NCI-H748 (cell line): ENCODE data around the gene CFAP141.
"Not testable (repeated sequence)": the region's sequence is repeated elsewhere in the genome, so short reads cannot be mapped to it uniquely, and the experiment has no call there.

Experiments used
- DNase-seq: peaks from one replicate; lab custom pipeline; 2025; ENCODE audit not compliant: unreplicated experiment; lab: John Stamatoyannopoulos, UW

CFAP141 gene

DNA sequence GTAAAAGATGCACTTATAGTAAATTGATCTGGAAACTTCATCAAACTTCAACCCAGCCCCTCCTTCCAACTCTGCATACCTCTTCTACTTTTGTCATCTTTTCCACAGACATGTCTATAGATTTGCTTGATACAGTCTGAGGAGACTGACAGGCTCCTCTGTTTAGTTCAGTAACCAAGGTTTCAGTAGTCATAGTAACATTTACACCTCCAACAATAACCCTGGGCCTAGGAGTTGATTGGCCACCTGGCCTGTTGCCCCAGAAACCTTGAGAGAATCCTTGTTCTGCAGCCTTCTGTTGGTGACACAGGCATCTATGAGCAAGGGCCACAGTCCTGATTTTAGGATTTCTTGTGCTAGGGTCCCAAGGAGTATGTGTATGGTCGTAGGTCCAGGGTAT is at the start of gene CFAP141:
CFAP141 (minus strand) TSS at position 138 of the 400 bp plus-strand sequence; CDS start at position 112, 26 bp downstream.
- DNase-seq, result peak; percentile 55

DNA sequence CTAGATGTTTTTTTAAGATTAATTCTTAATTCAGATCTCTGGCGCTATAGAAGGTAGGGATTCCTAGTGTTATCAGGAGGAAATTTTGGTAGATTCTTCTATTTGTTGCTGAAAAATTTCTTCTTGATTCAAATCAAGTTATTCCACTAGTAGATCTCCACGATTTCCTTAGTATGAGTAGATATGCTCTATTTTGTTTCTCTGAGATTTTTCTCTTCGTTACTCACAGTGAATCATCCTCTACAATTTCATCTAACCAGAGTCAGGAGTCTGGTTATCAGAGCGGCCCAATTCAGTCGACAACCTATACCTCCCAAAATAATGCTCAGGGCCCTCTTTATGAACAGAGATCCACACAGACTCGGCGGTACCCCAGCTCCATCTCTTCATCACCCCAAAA is 47.5 kb upstream of the CFAP141 start:
- no peak for DNase-seq

DNA sequence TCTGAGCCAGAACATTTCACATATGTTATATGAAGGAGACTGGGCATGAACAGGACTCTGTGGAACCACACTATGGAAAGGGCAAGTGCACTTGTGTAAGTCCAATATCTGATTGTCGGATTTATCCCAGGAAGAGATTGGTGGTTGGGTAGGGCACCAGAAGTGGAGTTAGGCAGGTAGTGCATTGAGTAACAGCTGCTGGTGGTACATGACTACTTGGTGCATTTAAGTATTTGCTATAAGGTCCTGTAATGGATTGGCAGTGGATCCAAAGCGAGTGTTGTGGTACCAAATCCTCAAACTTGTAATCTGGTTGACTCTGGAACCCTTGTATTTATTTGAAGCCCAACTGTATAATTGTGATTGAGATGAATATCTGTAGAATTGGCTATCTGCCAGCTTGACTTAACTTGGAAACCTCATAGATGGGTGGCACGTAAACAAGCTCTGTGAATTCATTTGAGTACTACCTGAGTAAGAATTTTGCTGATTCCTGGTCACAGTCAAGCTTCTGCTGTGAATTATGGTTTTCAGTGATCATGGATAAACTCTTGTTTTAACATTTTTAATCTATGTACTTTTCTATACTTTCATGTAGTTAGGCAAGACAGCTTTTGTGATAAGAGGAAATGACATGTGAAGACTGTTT is 35.7 kb upstream of the CFAP141 start:
- peak; percentile 3 for DNase-seq

DNA sequence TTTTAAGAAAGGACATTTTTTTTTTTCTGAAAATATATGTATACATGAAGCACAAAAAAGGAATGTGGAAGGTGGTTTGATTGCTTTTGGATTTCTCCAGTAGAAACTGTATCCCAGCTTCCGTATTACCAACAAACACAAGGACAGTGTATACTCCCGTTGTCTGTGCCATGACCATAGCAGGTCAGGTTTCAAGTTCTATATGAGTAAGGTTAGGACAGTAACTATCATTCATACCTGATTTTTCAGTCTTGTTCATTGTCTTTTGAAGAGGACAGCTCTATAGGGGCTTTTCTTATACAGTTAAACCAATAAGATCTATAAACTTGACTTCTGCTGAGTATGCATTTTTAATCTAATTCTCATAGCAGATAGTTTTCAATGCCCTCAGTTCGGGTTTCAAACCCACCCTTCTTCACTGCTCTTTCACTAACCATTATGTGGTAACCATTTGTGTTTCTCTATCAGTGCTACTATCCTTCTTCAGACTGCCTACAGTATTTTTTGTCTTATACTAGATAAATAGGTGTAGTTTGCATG is 34.2 kb upstream of the CFAP141 start:
- no peak for DNase-seq

DNA sequence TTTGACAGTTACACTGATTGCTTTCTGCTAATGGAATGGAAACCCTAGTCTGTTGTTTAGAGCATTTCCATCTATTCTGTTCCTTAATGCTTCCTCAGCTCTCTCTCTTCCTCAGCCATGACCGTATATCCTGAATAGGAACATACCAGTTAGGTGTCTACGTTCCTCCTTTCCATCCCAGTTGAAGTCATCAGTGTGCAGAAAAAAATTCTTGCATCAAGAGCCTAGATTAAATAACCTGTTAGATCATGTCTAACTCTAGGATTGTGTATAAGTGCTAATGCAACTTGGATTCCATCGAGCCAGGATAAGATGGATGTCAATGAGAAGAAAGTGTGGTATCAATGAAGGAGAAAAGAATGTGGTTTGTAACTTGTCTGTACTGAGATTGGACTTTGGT is 33.4 kb upstream of the CFAP141 start:
- no peak for DNase-seq

DNA sequence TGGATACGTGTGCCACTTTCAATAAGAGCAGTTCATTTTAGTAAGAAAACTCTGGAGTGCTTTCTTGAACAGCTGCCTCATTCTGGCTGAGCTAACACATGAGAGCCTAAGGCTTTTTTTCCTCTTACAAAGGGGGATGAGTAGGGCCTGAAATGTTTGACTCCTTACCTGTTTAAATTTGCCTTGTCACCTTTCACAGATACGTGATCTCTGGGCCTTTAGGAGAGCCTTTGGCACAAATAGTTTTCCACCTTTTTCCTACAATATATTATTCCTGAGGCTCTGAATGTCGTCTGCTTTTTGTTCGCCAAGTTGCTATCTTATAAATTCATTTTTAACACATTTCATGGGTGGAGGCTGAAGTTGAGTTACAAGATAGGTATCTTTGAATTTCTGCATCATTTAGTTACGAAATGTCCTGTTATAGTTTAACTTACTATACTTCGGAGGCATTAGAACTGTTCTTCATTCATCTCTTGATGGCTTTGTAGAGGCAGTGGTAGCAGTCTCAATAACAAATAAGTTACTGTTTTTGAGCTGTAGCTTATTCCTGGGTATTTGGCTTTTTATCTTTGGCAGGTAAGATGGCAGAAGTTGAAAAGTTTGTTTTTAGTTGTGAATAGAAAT is 31.9 kb upstream of the CFAP141 start:
- no peak for DNase-seq

DNA sequence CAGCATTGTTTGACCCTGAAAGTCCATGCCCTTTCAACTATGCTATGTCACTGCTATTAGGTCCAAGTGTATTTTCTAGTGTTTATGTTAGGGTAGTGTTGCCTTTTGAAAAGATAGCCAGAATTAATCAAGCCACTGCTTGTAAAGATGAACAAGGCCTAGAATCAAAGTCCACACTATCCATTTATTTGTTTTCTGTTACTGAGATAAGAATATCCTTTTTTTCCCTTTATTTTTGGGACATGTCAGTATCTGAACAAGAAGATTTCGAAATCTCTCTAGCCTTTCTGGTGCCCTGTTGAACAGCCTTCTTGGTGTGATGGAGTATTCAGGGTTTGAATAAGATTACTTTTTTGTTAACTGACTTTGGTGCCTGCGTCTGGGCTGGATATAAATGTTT is 31.3 kb upstream of the CFAP141 start:
- no peak for DNase-seq

DNA sequence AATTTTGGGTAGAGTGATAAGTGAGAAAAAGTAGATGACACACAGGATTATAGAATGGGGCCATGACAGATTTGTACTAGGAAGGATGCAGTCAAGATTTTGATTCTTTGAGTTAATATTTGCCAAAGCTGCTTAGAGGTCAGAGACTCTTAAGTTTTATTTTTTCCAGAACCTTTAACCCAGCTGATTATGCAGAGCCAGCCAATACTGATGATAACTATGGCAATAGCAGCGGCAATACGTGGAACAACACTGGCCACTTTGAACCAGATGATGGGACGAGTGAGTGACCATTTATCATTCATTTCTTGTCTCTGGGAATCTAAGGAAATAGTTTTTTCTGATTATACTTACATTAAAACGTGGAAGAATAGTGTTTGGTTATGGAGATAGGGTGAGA is 30.7 kb upstream of the CFAP141 start:
- no peak for DNase-seq

DNA sequence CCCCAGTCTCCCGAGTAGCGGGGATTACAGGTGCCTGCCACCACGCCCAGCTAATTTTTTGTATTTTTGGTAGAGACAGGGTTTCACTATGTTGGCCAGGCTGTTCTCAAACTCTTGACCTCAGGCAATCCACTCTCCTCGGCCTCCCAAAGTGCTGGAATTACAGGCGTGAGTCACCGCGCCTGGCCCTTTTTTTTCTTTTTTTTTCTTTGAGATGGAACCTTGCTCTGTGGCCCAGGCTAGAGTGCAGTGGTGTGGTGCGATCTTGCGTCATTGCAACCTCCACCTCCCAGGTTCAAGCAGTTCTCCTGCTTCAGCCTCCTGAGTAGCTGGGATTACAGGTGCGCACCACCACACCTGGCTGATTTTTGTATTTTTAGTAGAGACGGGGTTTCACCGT is 27.0 kb upstream of the CFAP141 start:
- not testable (repeated sequence) for DNase-seq

DNA sequence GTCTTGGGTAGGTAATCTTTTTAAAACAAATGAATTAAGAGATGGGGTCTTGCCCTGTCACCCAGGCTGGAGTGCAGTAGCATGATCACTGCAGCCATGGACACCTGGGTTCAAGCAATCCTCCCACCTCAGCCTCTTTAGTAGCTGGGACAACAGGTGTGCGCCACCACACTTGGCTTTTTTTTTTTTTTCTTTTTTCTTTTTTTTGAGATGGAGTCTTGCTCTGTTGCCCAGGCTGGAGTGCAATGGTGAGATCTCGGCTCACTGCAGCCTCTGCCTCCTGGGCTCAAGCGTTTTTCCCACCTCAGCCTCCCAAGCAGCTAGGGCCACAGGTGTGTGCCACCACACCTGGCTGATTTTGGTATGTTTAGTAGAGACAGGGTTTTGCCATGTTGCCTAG is 25.0 kb upstream of the CFAP141 start:
- DNase-seq, result not testable (repeated sequence)

DNA sequence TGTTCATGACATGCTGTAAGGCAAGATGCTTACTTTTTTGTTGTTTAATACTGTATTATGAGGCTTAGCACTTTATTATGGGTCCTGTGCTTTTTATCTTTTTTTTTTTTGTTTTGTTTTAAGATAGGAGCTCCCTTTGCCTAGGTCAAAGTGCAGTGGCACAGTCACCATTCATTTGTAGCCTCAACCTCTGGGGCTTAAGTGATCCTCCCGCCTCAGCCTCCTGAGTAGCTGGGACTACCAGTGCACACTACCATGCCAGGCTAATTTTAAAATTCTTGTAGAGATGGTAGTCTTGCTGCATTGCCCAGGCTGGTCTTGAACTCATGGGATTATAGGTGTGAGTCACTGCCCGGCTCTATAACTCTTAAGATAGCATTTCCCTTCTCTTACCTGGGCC is 19.2 kb upstream of the CFAP141 start:
- no peak for DNase-seq

DNA sequence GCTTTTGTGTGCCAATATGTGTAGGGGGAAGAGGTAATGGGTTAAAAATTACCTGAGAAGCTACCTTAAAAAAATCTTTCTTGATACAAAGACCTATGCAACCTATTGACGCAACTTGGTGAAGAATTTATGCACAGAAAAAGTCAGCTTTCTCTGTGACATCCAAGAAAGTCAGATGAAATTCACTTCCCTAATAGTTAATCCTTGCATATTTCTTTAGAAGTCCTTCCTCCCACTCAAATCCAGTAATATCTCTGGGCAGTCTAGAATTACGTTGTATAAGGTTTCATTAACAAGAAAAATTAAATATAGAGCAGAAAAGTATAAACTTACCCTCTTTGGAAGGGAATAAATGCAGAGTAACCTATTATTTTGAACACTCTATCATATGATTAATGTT is 17.5 kb upstream of the CFAP141 start:
- no peak for DNase-seq

DNA sequence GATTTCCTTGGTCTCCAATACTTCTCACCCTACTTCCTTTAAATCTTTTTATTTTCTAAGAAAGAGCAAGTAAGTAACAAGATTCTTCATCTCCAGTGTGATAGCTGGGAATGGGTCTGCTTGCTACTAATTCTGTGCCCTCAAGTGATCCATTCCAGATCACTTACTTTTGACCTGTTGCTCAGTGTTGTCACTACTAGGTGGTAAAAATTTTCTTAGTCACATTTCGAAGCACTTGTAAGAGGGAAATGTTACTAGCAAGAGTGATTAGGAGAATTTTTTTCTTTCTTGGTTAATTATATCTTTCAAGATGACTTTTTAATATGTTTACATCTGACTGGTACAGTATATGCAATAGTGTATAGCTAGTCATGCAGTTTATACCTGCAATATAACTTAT is 16.8 kb upstream of the CFAP141 start:
- DNase-seq, result no peak

DNA sequence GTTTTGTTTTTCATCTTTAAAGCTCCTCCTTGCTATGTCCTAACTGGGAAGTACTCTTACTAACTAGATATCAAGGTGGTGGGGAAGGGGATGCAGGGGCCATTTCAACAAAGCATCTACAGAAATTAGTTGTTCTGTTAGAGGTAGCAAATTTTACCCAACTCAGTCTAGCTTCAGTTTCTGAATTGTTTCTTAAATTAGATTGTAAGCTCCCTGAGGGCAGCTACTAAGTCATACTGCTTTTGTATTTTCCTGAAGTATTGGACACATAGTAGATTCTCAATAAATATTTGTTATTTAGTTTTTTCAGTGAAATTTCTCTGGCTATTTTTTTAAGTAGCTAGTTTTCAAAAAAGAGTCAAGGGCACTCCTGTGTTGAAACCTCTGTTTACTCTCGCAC is 16.4 kb upstream of the CFAP141 start:
- DNase-seq, result no peak

DNA sequence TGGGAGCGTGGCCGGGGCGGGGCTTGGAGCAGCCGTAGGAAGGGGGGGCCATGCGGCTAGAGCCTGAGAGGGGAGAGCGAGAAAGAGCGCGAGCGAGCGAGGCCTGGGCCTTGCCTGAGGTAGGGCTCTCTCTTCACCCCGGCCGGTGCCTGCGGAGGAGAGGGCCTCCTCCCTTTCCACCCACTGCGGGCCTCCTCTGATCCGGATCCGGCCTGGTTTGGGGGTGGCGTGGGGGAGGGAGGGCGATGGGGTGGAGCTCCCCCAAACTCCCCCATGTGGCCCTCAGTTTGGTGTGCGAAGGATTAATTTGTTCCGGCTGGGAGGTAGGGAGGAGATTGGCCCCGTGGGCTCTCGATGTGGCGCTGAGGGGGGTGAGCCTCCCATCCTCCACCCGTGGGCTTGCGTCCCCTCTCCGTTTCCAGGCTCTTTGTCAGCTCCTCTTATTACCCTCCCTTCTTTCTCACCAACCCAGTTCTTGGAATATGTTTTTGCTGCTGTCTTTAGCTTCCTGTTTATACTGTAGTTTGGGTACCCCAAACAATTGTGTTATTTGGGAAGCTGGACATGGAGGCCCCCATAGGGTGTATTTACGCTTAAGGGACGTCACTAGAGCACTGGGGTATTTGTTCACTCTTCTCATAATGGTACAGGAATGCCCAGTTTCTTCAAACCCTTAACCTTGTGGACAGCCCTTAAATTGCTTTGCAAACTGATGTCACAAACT is 15.3 kb upstream of the CFAP141 start:
- peak; percentile 57 for DNase-seq

DNA sequence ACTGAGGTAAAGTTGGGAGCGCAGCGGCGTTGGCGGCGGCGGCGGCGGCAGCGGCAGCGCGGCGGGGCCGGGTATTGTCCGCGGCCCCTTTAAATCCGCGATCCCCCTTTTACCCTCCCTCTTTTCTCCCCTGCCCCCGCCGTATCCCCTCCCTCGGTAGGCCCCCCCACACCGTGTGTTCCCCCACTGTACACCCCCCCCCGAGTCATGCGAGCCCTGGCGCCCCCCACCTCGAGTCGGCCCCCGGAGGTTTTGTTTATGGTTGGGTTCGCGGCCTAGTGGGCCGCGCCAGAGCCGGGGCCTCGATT is 14.8 kb upstream of the CFAP141 start:
- DNase-seq, result no peak

DNA sequence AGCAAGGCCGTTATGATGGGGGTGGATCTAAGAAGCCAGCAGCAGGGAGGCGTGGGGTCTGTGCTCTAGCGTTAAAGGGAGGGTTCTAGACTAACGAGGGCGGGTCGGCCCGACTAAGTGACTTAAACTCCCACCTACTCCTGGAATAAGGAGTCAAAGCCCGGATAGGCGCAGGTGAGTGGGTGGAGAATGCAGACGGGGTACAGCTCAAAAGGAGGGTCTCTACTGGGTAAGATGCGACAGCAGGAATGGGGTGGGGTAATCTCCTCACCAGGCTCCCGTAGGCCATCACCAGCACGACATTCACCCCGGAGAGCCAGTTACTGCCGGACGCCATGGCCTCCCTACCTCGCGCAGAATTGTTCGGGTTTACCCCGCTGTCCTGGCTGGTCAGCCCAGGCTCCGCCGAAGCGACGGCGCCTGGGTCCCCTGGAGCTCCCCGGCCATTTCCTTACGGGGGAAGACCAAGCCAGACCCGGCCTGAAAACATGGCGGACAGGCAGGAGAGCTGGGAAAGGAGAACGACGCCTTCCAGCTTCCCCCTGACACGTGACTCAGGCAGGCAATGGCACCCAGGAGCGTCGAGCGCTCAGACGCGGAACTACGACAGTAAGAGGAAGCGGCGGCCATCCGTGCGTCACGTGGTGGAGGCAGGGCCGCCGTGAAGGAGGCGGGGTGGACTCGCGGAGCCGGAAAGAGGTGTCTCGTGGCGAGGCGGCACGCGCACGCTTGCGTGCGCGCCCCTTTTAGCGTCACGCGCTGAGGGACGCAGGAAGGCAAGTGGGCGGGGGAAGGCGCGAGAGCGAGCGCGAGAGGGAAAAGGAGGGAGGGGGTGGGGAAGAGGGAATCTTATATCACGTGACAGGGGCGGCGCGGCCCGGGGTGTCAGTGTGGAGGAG is 14.2 kb upstream of the CFAP141 start, which contains the start of gene UBAP2L:
UBAP2L (plus strand) TSS at position 885 of the 899 bp plus-strand sequence. CDS start 4,169 bp downstream, outside the sequence.
- peak; percentile 100 for DNase-seq

DNA sequence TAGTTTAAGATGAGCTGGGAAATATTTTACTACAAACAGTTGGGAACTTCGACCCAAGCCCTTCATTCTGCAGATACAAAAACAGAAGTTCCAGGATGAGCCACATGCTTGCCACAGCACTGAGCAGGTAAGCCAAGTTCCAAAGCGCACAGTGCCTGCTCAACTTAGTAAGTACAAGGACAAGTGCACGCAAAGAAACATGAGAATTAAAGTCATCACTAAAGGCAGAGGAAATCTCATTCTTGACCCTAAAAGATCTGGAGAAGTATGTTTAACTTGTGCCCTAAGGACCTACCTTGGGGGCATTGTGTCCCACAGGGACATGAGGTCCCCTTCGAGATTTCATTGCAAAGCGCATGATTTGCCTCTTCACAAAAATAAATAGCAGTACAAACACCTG is 13.4 kb upstream of the CFAP141 start:
- DNase-seq, result peak; percentile 22

DNA sequence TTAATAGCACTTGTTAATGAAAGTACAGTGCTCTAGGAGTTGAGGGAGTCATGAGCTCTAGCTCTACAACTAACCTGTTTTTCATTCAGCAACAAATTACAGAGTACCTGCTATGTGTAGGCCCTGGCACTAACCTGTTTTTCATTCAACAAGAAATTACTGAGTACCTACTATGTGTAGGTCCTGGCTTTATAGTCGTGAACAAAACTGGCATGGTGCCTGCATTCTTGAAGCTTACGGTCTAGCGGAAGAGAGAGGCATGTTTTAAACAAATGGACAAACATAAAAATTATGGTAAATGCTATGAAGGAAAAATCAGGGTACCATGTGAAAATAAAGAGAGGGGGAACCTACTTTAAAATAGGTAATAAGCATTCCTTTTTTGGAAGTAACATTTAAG is 12.4 kb upstream of the CFAP141 start:
- DNase-seq, result no peak

DNA sequence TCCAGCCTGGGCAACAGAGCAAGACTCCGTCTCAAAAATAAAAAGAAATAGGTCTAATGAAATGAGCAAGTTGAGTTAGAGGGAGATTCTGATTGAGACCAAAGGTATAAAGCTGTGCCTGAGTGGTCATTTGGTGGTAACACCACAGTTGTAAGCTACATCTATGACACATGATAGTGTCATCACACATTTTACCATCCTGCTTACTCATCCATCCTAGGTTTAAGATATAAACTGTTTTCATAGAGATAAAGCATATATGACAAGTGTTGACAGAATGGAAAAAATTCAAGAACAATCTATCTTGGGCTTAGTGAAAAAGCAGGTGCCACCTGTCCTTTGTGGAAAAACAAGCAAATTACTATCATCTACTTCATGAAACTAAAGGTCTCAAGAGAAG is 7.1 kb upstream of the CFAP141 start:
- DNase-seq, result no peak

DNA sequence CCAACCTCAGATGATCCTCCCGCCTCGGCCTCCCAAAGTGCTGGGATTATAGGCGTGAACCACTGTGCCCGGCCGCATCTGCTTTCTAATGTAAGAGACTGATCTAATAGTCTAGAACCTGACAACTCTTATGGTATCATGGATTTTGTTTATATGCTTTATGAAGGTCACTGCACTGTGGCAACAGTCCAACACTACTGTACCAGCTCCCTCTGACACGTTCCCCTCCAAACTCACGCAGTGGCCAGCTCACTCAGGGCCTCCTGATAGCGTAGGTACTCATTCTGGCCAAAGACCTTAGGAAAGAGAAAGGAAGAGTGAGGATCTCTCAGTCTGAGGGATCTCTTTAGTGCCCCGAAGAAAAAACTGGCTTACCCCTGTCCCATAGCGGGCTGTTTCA is 6.0 kb upstream of the CFAP141 start:
- no peak for DNase-seq
